Mesenchymal stem cell (in vitro differentiated cells and primary cell): ENCODE data around the gene DNAH5.

Source experiments
- DNase-seq: peaks from one replicate; pipeline ENCODE4 v3.0.0-alpha.2; 2013
- H2AFZ ChIP-seq: one replicate; pipeline ENCODE4 v1.6.1; 2013; ENCODE audit warnings: low read depth, mild to moderate bottlenecking, control low read depth, inconsistent platforms, low read length, moderate library complexity
- H2AK5ac ChIP-seq: 2 replicates; pipeline ENCODE4 v1.6.1; 2013; ENCODE audit warnings: low read length, moderate library complexity, mild to moderate bottlenecking, inconsistent platforms; ENCODE audit not compliant: severe bottlenecking
- H2BK120ac ChIP-seq: one replicate; pipeline ENCODE4 v1.6.1; 2013; ENCODE audit warnings: low read depth, mild to moderate bottlenecking, inconsistent platforms, low read length, moderate library complexity
- H2BK12ac ChIP-seq, 2 experiments: one replicate each; pipeline ENCODE4 v1.6.1; 2013; ENCODE audit warnings: inconsistent platforms in 2 of 2, low read length in 2 of 2, mild to moderate bottlenecking in 2 of 2, moderate library complexity in 2 of 2, control low read depth in 1 of 2
- H2BK15ac ChIP-seq: one replicate; pipeline ENCODE4 v1.6.1; 2013; ENCODE audit warnings: mild to moderate bottlenecking, low read depth, inconsistent platforms; ENCODE audit not compliant: poor library complexity, severe bottlenecking
- H2BK5ac ChIP-seq: 2 replicates; pipeline ENCODE4 v1.6.1; 2013; ENCODE audit warnings: low read depth, mild to moderate bottlenecking, low read length, control low read depth, inconsistent platforms; ENCODE audit not compliant: poor library complexity, severe bottlenecking
- H3K14ac ChIP-seq, 2 experiments: one replicate each; pipeline ENCODE4 v1.6.1; 2013; ENCODE audit warnings: inconsistent platforms in 2 of 2, low read length in 2 of 2, control low read depth in 1 of 2, mild to moderate bottlenecking in 1 of 2, moderate library complexity in 1 of 2
- H3K18ac ChIP-seq, 2 experiments: one replicate each; pipeline ENCODE4 v1.6.1; 2013; ENCODE audit warnings: inconsistent platforms in 2 of 2, low read length in 2 of 2, control low read depth in 1 of 2, low read depth in 1 of 2, mild to moderate bottlenecking in 1 of 2
- H3K23ac ChIP-seq, 2 experiments: one replicate each; pipeline ENCODE4 v1.6.1; 2013; ENCODE audit warnings: inconsistent platforms in 2 of 2, low read length in 2 of 2, mild to moderate bottlenecking in 2 of 2, moderate library complexity in 2 of 2, control low read depth in 1 of 2
- H3K27ac ChIP-seq: 2 replicates; pipeline ENCODE4 v1.5.1; 2013; ENCODE audit warnings: mild to moderate bottlenecking, moderate library complexity, low read length, control low read depth, inconsistent platforms; ENCODE audit not compliant: poor library complexity, severe bottlenecking
- H3K27me3 ChIP-seq, 2 experiments: 2 replicates each; pipeline versions ENCODE4 v1.6.1 to v1.7.0; 2013; ENCODE audit warnings: low read length in 2 of 2, mild to moderate bottlenecking in 2 of 2, moderate library complexity in 2 of 2, control low read depth in 1 of 2, inconsistent platforms in 1 of 2; ENCODE audit not compliant: control insufficient read depth in 1 of 2, insufficient read depth in 1 of 2
- H3K36me3 ChIP-seq, 2 experiments: 2 replicates each; pipeline versions ENCODE4 v1.6.1 to v1.7.0; 2013; ENCODE audit warnings: low read length in 2 of 2, control low read depth in 1 of 2, inconsistent platforms in 1 of 2, low read depth in 1 of 2, mild to moderate bottlenecking in 1 of 2; ENCODE audit not compliant: insufficient read depth in 2 of 2, control insufficient read depth in 1 of 2
- H3K4ac ChIP-seq, 2 experiments: one replicate each; pipeline ENCODE4 v1.6.1; 2013; ENCODE audit warnings: inconsistent platforms in 2 of 2, low read length in 2 of 2, mild to moderate bottlenecking in 2 of 2, moderate library complexity in 2 of 2, control low read depth in 1 of 2, low read depth in 1 of 2
- H3K4me1 ChIP-seq: 2 replicates; pipeline ENCODE4 v1.6.1; 2013; ENCODE audit warnings: low read depth, low read length, control low read depth; ENCODE audit not compliant: control insufficient read depth, insufficient read depth
- H3K4me2 ChIP-seq: 2 replicates; pipeline ENCODE4 v1.6.1; 2013; ENCODE audit warnings: low read length, mild to moderate bottlenecking, inconsistent platforms; ENCODE audit not compliant: poor library complexity, severe bottlenecking
- H3K4me3 ChIP-seq, 2 experiments: 2 replicates each; pipeline versions ENCODE4 v1.5.1 to v1.7.0; 2013; ENCODE audit warnings: low read length in 2 of 2, mild to moderate bottlenecking in 2 of 2, control low read depth in 1 of 2, low read depth in 1 of 2; ENCODE audit not compliant: insufficient read depth in 1 of 2
- H3K79me1 ChIP-seq: replicated peaks from 2 replicates; pipeline ENCODE4 v1.6.1; 2013; ENCODE audit warnings: mild to moderate bottlenecking, control low read depth, low read length, inconsistent platforms; ENCODE audit not compliant: poor library complexity, severe bottlenecking
- H3K9ac ChIP-seq: 2 replicates; pipeline ENCODE4 v1.7.0; 2013; ENCODE audit warnings: mild to moderate bottlenecking, low read length, moderate library complexity
- H3K9me3 ChIP-seq: 2 replicates; pipeline ENCODE4 v1.7.0; 2013; ENCODE audit warnings: mild to moderate bottlenecking, low read length; ENCODE audit not compliant: control insufficient read depth
- H4K8ac ChIP-seq: one replicate; pipeline ENCODE4 v1.6.1; 2013; ENCODE audit warnings: inconsistent platforms, mild to moderate bottlenecking, low read length, moderate library complexity
- H4K91ac ChIP-seq: one replicate; pipeline ENCODE4 v1.6.1; 2013; ENCODE audit warnings: mild to moderate bottlenecking, low read length, inconsistent platforms
- WGBS: methylation state at CpG from one replicate; pipeline ENCODE4 v1.1.7; 2013; ENCODE audit warnings: mixed read lengths; 5-methylcytosine and 5-hydroxymethylcytosine counted together

DNAH5 gene

GRCh38 chr5:13898569-13898968 lies 45.9 kb downstream of the DNAH5 start:
- H4K91ac ChIP-seq, result no peak overlapping the region
- no peak overlapping the region for H3K9ac ChIP-seq
- no peak overlapping the region for H2BK12ac ChIP-seq
- no peaks in the 10 kb centered on the region for H3K27me3 ChIP-seq
- 81% methylated on average over 5 of the region's 6 CpGs for WGBS
- H4K8ac ChIP-seq, result no peak overlapping the region
- H3K9me3 ChIP-seq, result no peaks in the 10 kb centered on the region
- H3K23ac ChIP-seq, result no peak overlapping the region
- H2AFZ ChIP-seq, result no peak overlapping the region
- no peaks in the 10 kb centered on the region for H3K36me3 ChIP-seq
- H2BK15ac ChIP-seq, result no peak overlapping the region
- no peak overlapping the region for H3K4ac ChIP-seq
- H3K4me3 ChIP-seq, result no peak overlapping the region
- H3K14ac ChIP-seq, result no peak overlapping the region
- DNase-seq, result no peak
- no peak overlapping the region for H3K4me2 ChIP-seq
- no peak overlapping the region for H2BK5ac ChIP-seq
- H3K79me1 ChIP-seq, result no peaks in the 10 kb centered on the region
- no peak overlapping the region for H2BK120ac ChIP-seq
- no peak overlapping the region for H2AK5ac ChIP-seq
- no peaks in the 10 kb centered on the region for H3K4me1 ChIP-seq
- H3K27ac ChIP-seq, result no peak overlapping the region
- no peak overlapping the region for H3K18ac ChIP-seq

GRCh38 chr5:13878357-13878756 lies 66.1 kb downstream of the DNAH5 start:
- H3K9me3 ChIP-seq, result peaks cover 42% of the 10 kb centered on the region
- H2BK120ac ChIP-seq, result no peak overlapping the region
- H3K27me3 ChIP-seq, result no peaks in the 10 kb centered on the region
- WGBS, result 49% methylated on average over 3 of the region's 4 CpGs
- H2BK12ac ChIP-seq, result no peak overlapping the region
- no peak overlapping the region for H3K14ac ChIP-seq
- H2AFZ ChIP-seq, result no peak overlapping the region
- H3K4me3 ChIP-seq, result no peak overlapping the region
- no peak overlapping the region for H3K23ac ChIP-seq
- H3K27ac ChIP-seq, result no peak overlapping the region
- H3K4me2 ChIP-seq, result no peak overlapping the region
- no peak overlapping the region for H3K18ac ChIP-seq
- no peak overlapping the region for H4K8ac ChIP-seq
- no peaks in the 10 kb centered on the region for H3K4me1 ChIP-seq
- H3K9ac ChIP-seq, result no peak overlapping the region
- no peak overlapping the region for H4K91ac ChIP-seq
- no peak overlapping the region for H2BK5ac ChIP-seq
- H2AK5ac ChIP-seq, result no peak overlapping the region
- no peak for DNase-seq
- no peak overlapping the region for H2BK15ac ChIP-seq
- H3K4ac ChIP-seq, result no peak overlapping the region
- no peaks in the 10 kb centered on the region for H3K36me3 ChIP-seq
- no peaks in the 10 kb centered on the region for H3K79me1 ChIP-seq

- H4K8ac ChIP-seq, result no peak overlapping the region
- H3K27me3 ChIP-seq, result no peaks in the 10 kb centered on the region
- H2BK12ac ChIP-seq, result no peak overlapping the region
- H3K27ac ChIP-seq, result no peak overlapping the region
- H3K23ac ChIP-seq, result no peak overlapping the region
- H3K14ac ChIP-seq, result no peak overlapping the region
- H3K4me3 ChIP-seq, result no peak overlapping the region
- no peaks in the 10 kb centered on the region for H3K4me1 ChIP-seq
- H3K9ac ChIP-seq, result no peak overlapping the region
- no peak overlapping the region for H2BK15ac ChIP-seq
- no peak overlapping the region for H3K18ac ChIP-seq
- H3K4ac ChIP-seq, result no peak overlapping the region
- no peak overlapping the region for H3K4me2 ChIP-seq
- no peak overlapping the region for H2BK120ac ChIP-seq
- H4K91ac ChIP-seq, result no peak overlapping the region
- no peak overlapping the region for H2AFZ ChIP-seq
- H3K79me1 ChIP-seq, result no peaks in the 10 kb centered on the region
- H2BK5ac ChIP-seq, result no peak overlapping the region
- WGBS, result 45% methylated on average over 3 of the region's 5 CpGs
- no peak overlapping the region for H2AK5ac ChIP-seq
- peaks cover 6% of the 10 kb centered on the region for H3K9me3 ChIP-seq
- H3K36me3 ChIP-seq, result no peaks in the 10 kb centered on the region
- DNase-seq, result peak; percentile 40
Measured at GRCh38 chr5:13866792-13867191, 77.7 kb downstream of the DNAH5 start.

- H2AK5ac ChIP-seq, result no peak overlapping the region
- no peak overlapping the region for H3K23ac ChIP-seq
- H3K4me2 ChIP-seq, result no peak overlapping the region
- no peak for DNase-seq
- no peak overlapping the region for H3K18ac ChIP-seq
- no peak overlapping the region for H3K4me3 ChIP-seq
- no peak overlapping the region for H4K91ac ChIP-seq
- no peak overlapping the region for H3K4ac ChIP-seq
- no peaks in the 10 kb centered on the region for H3K79me1 ChIP-seq
- no peaks in the 10 kb centered on the region for H3K27me3 ChIP-seq
- no peak overlapping the region for H2BK120ac ChIP-seq
- H2BK5ac ChIP-seq, result no peak overlapping the region
- no peak overlapping the region for H4K8ac ChIP-seq
- H3K14ac ChIP-seq, result no peak overlapping the region
- H3K36me3 ChIP-seq, result no peaks in the 10 kb centered on the region
- no peak overlapping the region for H3K9ac ChIP-seq
- H3K4me1 ChIP-seq, result no peaks in the 10 kb centered on the region
- H2AFZ ChIP-seq, result no peak overlapping the region
- H2BK15ac ChIP-seq, result no peak overlapping the region
- H2BK12ac ChIP-seq, result no peak overlapping the region
- H3K9me3 ChIP-seq, result peaks cover 4% of the 10 kb centered on the region
- no peak overlapping the region for H3K27ac ChIP-seq
Measured at GRCh38 chr5:13865312-13865711, 79.2 kb downstream of the DNAH5 start.
